ENCODE data around the gene ZNF320.

DNA sequence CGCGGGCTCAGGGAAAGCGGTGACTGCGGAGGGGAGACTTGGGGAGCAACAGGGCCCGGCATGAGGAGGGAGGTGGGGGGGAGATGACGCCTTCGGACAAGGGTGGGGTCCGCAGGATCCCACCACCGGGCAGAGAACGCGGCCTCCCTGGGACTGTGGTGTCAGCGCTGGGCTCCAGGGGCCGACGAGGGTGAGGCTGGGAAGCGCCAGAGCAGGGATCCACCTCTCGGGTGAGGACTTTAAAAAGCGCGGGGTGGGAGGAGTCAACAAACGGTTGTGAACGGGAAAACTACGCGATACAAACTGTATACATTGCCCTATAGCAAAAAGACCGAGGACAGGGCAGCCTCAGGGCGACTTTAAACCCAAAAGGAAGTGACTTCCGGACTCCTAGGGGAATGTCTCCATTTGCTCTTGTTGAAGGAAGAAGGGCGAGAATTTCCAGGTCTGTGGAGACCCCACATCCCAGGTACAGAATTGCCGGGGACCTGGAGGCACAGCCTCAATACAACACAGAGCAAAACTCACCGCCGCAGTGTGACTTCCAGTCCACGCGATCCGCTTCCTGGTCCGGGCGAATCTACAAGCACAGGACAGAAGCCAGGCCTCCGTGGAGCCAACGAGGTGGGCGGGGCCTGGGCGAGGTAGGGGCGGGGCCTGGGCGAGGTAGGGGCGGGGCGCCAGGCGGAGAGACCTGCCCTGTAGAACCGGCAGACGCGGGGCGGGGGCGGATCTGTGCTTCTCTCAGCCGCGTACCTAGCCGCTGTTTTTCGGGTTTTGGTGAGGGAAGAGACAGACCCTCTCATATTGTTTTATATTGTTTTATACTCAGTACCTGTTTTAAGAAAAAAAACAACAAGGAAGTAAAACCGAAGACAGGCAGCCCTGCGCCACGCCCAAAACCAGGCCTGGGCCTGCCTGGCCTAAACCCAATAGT is 25.7 kb upstream of the ZNF320 start, which contains the start of gene ZNF888:
- TF ChIP-seq CTCF (conservative IDR thresholded peaks at IDR 0.05; ENCODE audit: low read length) (no peak), EZH2phosphoT487 (IDR thresholded peaks at IDR 0.05; ENCODE audit: borderline replicate concordance, low read depth, low read length) (no peak)

Measured in OCI-LY7 (cell line).